Choroid plexus epithelial cell (primary cell): Measurements from ENCODE around the gene LGALS8.
"Not testable (repeated sequence)": the region's sequence is repeated elsewhere in the genome, so short reads cannot be mapped to it uniquely, and the experiment has no call there.

Source experiments
- DNase-seq: peaks from one replicate; pipeline ENCODE4 v3.0.0-alpha.2; 2010; ENCODE audit warnings: low read depth
- H3K4me3 ChIP-seq: 2 replicates; pipeline ENCODE4 v1.5.1; 2011; ENCODE audit warnings: low read depth, mild to moderate bottlenecking, control low read depth, low read length, moderate library complexity
- CTCF ChIP-seq: conservative IDR thresholded peaks from 2 replicates; pipeline ENCODE4 v1.5.1; 2011; ENCODE audit warnings: low read depth, mild to moderate bottlenecking, control low read depth, inconsistent platforms, low read length, moderate library complexity

The LGALS8 gene

GRCh38 chr1:236523704-236524141 is at the start of gene LGALS8:
TSS of gene LGALS8 (plus strand) at chr1:236523982. CDS start at chr1:236526071, 2,089 bp downstream.
- TF ChIP-seq CTCF = peak; percentile 3
- peak; percentile 82 for DNase-seq
- peak within 1 kb of the TSS; percentile 69 for H3K4me3 ChIP-seq

GRCh38 chr1:236476019-236476418 is 47.8 kb upstream of the LGALS8 start:
- no peak overlapping the region for H3K4me3 ChIP-seq
- TF ChIP-seq CTCF = no peak

DNA sequence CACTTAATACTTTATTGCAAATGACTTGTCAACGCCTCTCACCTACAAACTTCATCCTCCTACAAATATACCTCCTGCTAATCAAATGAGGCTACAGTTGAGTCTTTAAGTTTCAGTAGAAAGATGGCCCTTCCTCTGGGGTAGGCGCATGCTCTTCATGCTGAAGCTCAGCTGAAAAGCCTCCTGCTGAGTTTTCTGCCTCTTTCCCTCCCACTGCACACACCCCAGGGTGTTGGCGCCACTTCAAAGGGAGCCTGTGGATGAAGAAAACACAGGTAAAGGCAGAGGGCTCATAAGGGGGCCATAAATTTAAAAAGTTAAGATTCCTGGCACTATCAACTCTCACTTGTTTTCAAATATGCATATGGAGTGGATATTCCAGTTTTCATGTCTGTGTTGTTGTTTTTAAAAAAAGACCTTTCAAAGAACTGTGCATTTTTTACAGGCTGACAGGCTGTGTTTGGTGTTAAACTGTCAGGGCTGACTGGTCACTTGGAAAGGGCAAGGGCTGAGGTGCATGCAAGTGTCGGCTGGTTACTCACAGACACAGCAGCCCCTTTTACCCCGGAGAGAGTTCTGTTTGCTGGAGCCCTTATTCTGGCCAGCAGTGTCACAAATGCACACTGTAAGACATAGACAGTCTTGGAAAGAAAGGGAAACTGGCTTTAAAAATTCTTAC is 42.9 kb upstream of the LGALS8 start:
- no peak overlapping the region for H3K4me3 ChIP-seq
- TF ChIP-seq CTCF = no peak
- DNase-seq = no peak

More at GRCh38 chr1:236476019-236476418, 47.8 kb upstream of the LGALS8 start:
- no peak for DNase-seq

GRCh38 chr1:236484310-236484971 is 39.3 kb upstream of the LGALS8 start:
- no peak for TF ChIP-seq CTCF
- DNase-seq = no peak
- H3K4me3 ChIP-seq = no peak overlapping the region

GRCh38 chr1:236486356-236487002 is 37.3 kb upstream of the LGALS8 start:
- no peak for DNase-seq
- TF ChIP-seq CTCF = no peak
- H3K4me3 ChIP-seq = no peak overlapping the region

DNA sequence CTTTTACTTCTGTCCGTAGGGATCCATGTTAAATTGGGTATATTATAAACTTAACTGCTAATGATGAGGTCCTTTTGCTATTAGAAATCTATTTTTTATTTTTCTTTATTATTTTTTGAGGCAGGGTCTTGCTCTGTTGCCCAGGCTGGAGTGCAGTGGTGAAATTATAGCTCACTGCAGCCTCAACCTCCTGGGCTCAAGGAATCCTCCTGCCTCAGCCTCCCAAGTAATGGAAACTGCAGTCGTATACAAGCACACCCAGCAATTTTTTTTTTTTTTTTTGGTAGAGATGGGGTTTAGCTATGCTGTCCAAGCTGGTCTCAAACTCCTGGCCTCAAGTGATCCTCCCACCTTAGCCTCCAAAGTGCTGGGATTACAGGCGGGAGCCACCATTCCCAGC is 34.6 kb upstream of the LGALS8 start:
- not testable (repeated sequence) for H3K4me3 ChIP-seq, DNase-seq

GRCh38 chr1:236489710-236490377 is 33.9 kb upstream of the LGALS8 start:
- TF ChIP-seq CTCF = peak; percentile 58
- peak; percentile 85 for DNase-seq
- H3K4me3 ChIP-seq = no peak overlapping the region
